Left renal cortex interstitium (tissue), 4 donors: ENCODE data around the gene CHD3. TPM values are rescaled to one million over a fixed set of nuclear protein-coding genes. Genes with fewer than 3 reads are reported as not detected.

Source experiments
- polyA plus RNA-seq, 4 donors: library from polyadenylated mRNA; unstranded; fragments of 120-200 nt; gene quantifications; one replicate each; pipeline ENCODE4 v1.2.1, GENCODE V29; 2013; ENCODE audit not compliant: insufficient read length in 4 of 4

Gene CHD3
- polyA plus RNA-seq, 4 donors, result 142 to 212 (median 180) TPM

Other genes starting within 250 kb of the CHD3 start
- gene ATP1B2, start 237.9 kb upstream of the CHD3 start, polyA plus RNA-seq, result 10 to 100 TPM; 18.1 to 22.1 (median 21.1) TPM
- gene TP53, start 201.3 kb upstream of the CHD3 start, polyA plus RNA-seq, result 10 to 100 TPM; 63.1 to 78.2 (median 72.6) TPM
- 10 to 100 TPM; 11.1 to 17.6 (median 15.6) TPM for gene WRAP53, start 200.3 kb upstream of the CHD3 start, polyA plus RNA-seq
- gene EFNB3, start 183.6 kb upstream of the CHD3 start, polyA plus RNA-seq, result 10 to 100 TPM; 22.3 to 25.6 (median 23.7) TPM
- gene DNAH2, start 171.0 kb upstream of the CHD3 start, polyA plus RNA-seq, result under 1 TPM; 0.16 to 0.47 (median 0.34) TPM
- 10 to 100 TPM; 14.6 to 35.4 (median 26.1) TPM for gene KDM6B, start 54.6 kb upstream of the CHD3 start, polyA plus RNA-seq
- 10 to 100 TPM; 22.1 to 34.0 (median 28.5) TPM for gene TMEM88, start 33.7 kb upstream of the CHD3 start, polyA plus RNA-seq
- 100 to 1,000 TPM in 2 of 4 donors, 10 to 100 TPM in 2; 68.9 to 144 (median 105) TPM for gene NAA38, start 31.2 kb upstream of the CHD3 start, polyA plus RNA-seq
- gene CYB5D1, start 30.8 kb upstream of the CHD3 start, polyA plus RNA-seq, result 10 to 100 TPM; 19.8 to 29.7 (median 25.3) TPM
- 1 to 10 TPM; 3.0 to 6.1 (median 5.1) TPM for gene RNF227, start 27.5 kb downstream of the CHD3 start, polyA plus RNA-seq
- gene KCNAB3, start 41.1 kb downstream of the CHD3 start, polyA plus RNA-seq, result 10 to 100 TPM in 2 of 4 donors, 1 to 10 TPM in 2; 7.8 to 16.3 (median 12.5) TPM
- gene TRAPPC1, start 43.2 kb downstream of the CHD3 start, polyA plus RNA-seq, result 100 to 1,000 TPM; 126 to 157 (median 136) TPM
- 10 to 100 TPM; 42.0 to 67.5 (median 57.0) TPM for gene CNTROB, start 43.4 kb downstream of the CHD3 start, polyA plus RNA-seq
- gene GUCY2D, start 113.8 kb downstream of the CHD3 start, polyA plus RNA-seq, result under 1 TPM in 3 of 4 donors, not detected in 1; 0.37 to 0.88 (median 0.40) TPM
- 1 to 10 TPM in 2 of 4 donors, under 1 TPM in 2; 0.84 to 1.8 (median 0.96) TPM for gene ALOX15B, start 150.3 kb downstream of the CHD3 start, polyA plus RNA-seq
- under 1 TPM; 0.65 to 0.99 (median 0.75) TPM for gene ALOX12B, start 198.9 kb downstream of the CHD3 start, polyA plus RNA-seq
- gene ALOXE3, start 229.7 kb downstream of the CHD3 start, polyA plus RNA-seq, result under 1 TPM in 1 of 4 donors, not detected in 3; 0.05 TPM
- gene HES7, start 235.3 kb downstream of the CHD3 start, polyA plus RNA-seq, result under 1 TPM in 1 of 4 donors, not detected in 3; 0.13 TPM